ENCODE data around the gene C18orf63. TPM values are rescaled to one million over a fixed set of nuclear protein-coding genes. Genes with fewer than 3 reads are reported as not detected.

Gene C18orf63
- polyA plus RNA-seq, 1 donor from 2014 or later: not detected

DNA sequence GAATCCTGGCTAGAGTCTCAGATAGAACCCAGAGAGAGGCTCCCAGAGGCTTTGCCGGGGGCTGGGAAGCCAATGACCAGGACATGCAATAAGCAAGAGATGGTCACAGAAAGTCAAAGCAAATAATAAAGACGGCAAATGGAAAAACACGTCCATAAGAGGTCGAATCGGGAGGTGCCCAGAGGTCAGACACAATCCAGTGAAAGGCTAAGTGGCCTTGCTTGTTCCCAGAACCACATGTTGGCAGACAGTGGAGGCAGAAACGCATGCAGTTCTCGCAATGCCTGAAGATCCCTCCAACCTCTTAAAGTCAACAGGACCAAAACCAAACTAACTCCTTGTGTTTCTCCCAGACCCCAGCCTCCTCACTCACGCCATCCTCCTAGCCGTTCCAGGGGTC lies 26.9 kb upstream of the C18orf63 start:
- Histone ChIP-seq H3K4me3 (ENCODE audit: low read length) (no peak overlapping the region), H3K9ac (ENCODE audit: low read length) (no peak overlapping the region), H3K27me3 (ENCODE audit: insufficient read depth, low read depth, low read length) (no peaks in the 10 kb centered on the region), H3K36me3 (ENCODE audit: insufficient read depth, low read length) (no peaks in the 10 kb centered on the region), H4K20me1 (ENCODE audit: insufficient read depth) (no peaks in the 10 kb centered on the region), H3K79me2 (replicated peaks; ENCODE audit: insufficient read depth, low read length) (no peaks in the 10 kb centered on the region), H3K9me3 (ENCODE audit: low read length) (no peaks in the 10 kb centered on the region), H3F3A (ENCODE audit: insufficient read depth, low read length, poor library complexity, severe bottlenecking) (no peaks in the 10 kb centered on the region), H2AFZ (ENCODE audit: low read depth, low read length) (no peak overlapping the region), H3K4me2 (ENCODE audit: low read length) (no peak overlapping the region), H3K9me2 (ENCODE audit: insufficient read depth, low read length) (no peaks in the 10 kb centered on the region), H3K27ac (ENCODE audit: low read length) (no peak overlapping the region)
- no peak for TF ChIP-seq TAF1 (IDR thresholded peaks at IDR 0.05; ENCODE audit: low read depth)
- no peak for TF ChIP-seq EZH2 (IDR thresholded peaks at IDR 0.05; ENCODE audit: borderline replicate concordance, insufficient read depth, low read length, poor library complexity, severe bottlenecking)
- no peak for TF ChIP-seq EP300 (conservative IDR thresholded peaks at IDR 0.05; ENCODE audit: poor library complexity, severe bottlenecking)
- TF ChIP-seq CTCF (IDR thresholded peaks at IDR 0.05; ENCODE audit: poor library complexity, severe bottlenecking): no peak
- TF ChIP-seq POLR2AphosphoS5 (IDR thresholded peaks at IDR 0.05): no peak
- no peak for TF ChIP-seq RAD21 (conservative IDR thresholded peaks at IDR 0.05)
- TF ChIP-seq SMC3 (conservative IDR thresholded peaks at IDR 0.05; ENCODE audit: poor library complexity): no peak
- no peak for TF ChIP-seq MXI1 (conservative IDR thresholded peaks at IDR 0.05; ENCODE audit: poor library complexity, severe bottlenecking)
- TF ChIP-seq, protein P1, sequence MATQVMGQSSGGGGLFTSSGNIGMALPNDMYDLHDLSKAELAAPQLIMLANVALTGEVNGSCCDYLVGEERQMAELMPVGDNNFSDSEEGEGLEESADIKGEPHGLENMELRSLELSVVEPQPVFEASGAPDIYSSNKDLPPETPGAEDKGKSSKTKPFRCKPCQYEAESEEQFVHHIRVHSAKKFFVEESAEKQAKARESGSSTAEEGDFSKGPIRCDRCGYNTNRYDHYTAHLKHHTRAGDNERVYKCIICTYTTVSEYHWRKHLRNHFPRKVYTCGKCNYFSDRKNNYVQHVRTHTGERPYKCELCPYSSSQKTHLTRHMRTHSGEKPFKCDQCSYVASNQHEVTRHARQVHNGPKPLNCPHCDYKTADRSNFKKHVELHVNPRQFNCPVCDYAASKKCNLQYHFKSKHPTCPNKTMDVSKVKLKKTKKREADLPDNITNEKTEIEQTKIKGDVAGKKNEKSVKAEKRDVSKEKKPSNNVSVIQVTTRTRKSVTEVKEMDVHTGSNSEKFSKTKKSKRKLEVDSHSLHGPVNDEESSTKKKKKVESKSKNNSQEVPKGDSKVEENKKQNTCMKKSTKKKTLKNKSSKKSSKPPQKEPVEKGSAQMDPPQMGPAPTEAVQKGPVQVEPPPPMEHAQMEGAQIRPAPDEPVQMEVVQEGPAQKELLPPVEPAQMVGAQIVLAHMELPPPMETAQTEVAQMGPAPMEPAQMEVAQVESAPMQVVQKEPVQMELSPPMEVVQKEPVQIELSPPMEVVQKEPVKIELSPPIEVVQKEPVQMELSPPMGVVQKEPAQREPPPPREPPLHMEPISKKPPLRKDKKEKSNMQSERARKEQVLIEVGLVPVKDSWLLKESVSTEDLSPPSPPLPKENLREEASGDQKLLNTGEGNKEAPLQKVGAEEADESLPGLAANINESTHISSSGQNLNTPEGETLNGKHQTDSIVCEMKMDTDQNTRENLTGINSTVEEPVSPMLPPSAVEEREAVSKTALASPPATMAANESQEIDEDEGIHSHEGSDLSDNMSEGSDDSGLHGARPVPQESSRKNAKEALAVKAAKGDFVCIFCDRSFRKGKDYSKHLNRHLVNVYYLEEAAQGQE (IDR thresholded peaks at IDR 0.05; ENCODE audit: borderline replicate concordance): no peak

DNA sequence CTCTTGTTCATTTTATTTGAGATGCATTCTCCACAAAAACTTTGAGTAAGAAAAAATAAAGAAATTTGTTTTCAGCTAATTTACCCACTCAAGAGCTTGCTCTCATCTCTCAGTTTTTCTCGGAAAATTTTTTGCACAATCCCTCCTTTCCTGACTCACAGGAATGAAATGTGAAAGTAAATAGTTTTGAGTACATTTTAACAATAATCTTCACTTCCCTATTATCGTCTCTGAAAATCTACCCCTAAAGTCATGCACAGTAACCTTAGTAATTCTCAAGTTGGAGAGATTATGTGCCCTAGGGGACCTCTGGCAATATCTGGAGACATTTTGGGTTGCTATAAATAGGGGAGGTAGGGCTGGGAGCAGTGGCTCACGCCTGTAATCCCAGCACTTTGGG lies 26.5 kb upstream of the C18orf63 start:
- Histone ChIP-seq H3K9me3 (ENCODE audit: low read length) (no peaks in the 10 kb centered on the region), H3K9me2 (ENCODE audit: insufficient read depth, low read length) (no peaks in the 10 kb centered on the region), H3K4me2 (ENCODE audit: low read length) (no peak overlapping the region), H4K20me1 (ENCODE audit: insufficient read depth) (no peaks in the 10 kb centered on the region), H3K79me2 (replicated peaks; ENCODE audit: insufficient read depth, low read length) (no peaks in the 10 kb centered on the region), H2AFZ (ENCODE audit: low read depth, low read length) (no peak overlapping the region), H3F3A (ENCODE audit: insufficient read depth, low read length, poor library complexity, severe bottlenecking) (no peaks in the 10 kb centered on the region), H3K4me3 (ENCODE audit: low read length) (no peak overlapping the region), H3K27ac (ENCODE audit: low read length) (no peak overlapping the region), H3K36me3 (ENCODE audit: insufficient read depth, low read length) (no peaks in the 10 kb centered on the region), H3K27me3 (ENCODE audit: insufficient read depth, low read depth, low read length) (no peaks in the 10 kb centered on the region), H3K9ac (ENCODE audit: low read length) (no peak overlapping the region)
- TF ChIP-seq POLR2AphosphoS5 (IDR thresholded peaks at IDR 0.05): no peak
- TF ChIP-seq EP300 (conservative IDR thresholded peaks at IDR 0.05; ENCODE audit: poor library complexity, severe bottlenecking): no peak
- TF ChIP-seq MXI1 (conservative IDR thresholded peaks at IDR 0.05; ENCODE audit: poor library complexity, severe bottlenecking): no peak
- no peak for TF ChIP-seq TAF1 (IDR thresholded peaks at IDR 0.05; ENCODE audit: low read depth)
- no peak for TF ChIP-seq CTCF (IDR thresholded peaks at IDR 0.05; ENCODE audit: poor library complexity, severe bottlenecking)
- TF ChIP-seq, protein P1 (IDR thresholded peaks at IDR 0.05; ENCODE audit: borderline replicate concordance): no peak

All from neural cell (in vitro differentiated cells).